Glutamatergic neuron (in vitro differentiated cells): Measurements from ENCODE around the gene DHX32. TPM values are rescaled to one million over a fixed set of nuclear protein-coding genes. Genes with fewer than 3 reads are reported as not detected.
"Not testable (repeated sequence)": the region's sequence is repeated elsewhere in the genome, so short reads cannot be mapped to it uniquely, and the experiment has no call there.

Source experiments
- DNase-seq: peaks from one replicate; pipeline ENCODE4 v3.0.0; 2022
- H3K27ac Mint-ChIP-seq: one replicate; pipeline ENCODE4 v1.8.0; 2020; ENCODE audit warnings: mild to moderate bottlenecking, mixed read lengths, inconsistent platforms; ENCODE audit not compliant: unreplicated experiment
- H3K27me3 Mint-ChIP-seq: one replicate; pipeline ENCODE4 v1.8.0; 2020; ENCODE audit warnings: mild to moderate bottlenecking, moderate library complexity, mixed read lengths, inconsistent platforms; ENCODE audit not compliant: unreplicated experiment
- H3K36me3 Mint-ChIP-seq: one replicate; pipeline ENCODE4 v1.8.0; 2020; ENCODE audit warnings: mild to moderate bottlenecking, mixed read lengths, inconsistent platforms; ENCODE audit not compliant: unreplicated experiment
- H3K4me1 Mint-ChIP-seq: one replicate; pipeline ENCODE4 v1.8.0; 2020; ENCODE audit warnings: mild to moderate bottlenecking, low read depth, mixed read lengths, inconsistent platforms; ENCODE audit not compliant: unreplicated experiment
- H3K4me3 Mint-ChIP-seq: one replicate; pipeline ENCODE4 v1.8.0; 2020; ENCODE audit warnings: mild to moderate bottlenecking, mixed read lengths, inconsistent platforms; ENCODE audit not compliant: unreplicated experiment
- H3K9me3 Mint-ChIP-seq: one replicate; pipeline ENCODE4 v1.8.0; 2020; ENCODE audit warnings: mild to moderate bottlenecking, moderate library complexity, mixed read lengths, inconsistent platforms; ENCODE audit not compliant: unreplicated experiment
- CTCF ChIP-seq: fragments of 200-600 bp; sonication (generic); IDR thresholded peaks from one replicate; pipeline ENCODE4 v1.5.0; 2021; ENCODE audit not compliant: partially characterized antibody, unreplicated experiment
- long read RNA-seq: library from polyadenylated mRNA; unstranded; transcript quantifications from one replicate; pipeline ENCODE4 v2.0.0, GENCODE V29; 2020; ENCODE audit not compliant: unreplicated experiment
- total RNA-seq: library from RNA; stranded (reverse); fragmentation: NEBNext Ultra II Directional; extraction: Animal tissue kit (Norgen Biotek cat#: 25700); gene quantifications from one replicate; pipeline ENCODE4 v1.2.1, GENCODE V29; 2021; ENCODE audit not compliant: unreplicated experiment

Gene DHX32
- total RNA-seq = 11.3 TPM
- long read RNA-seq, partial matches to known transcripts = 4 of 13 reads
- long read RNA-seq, other reads (novel, unspliced or antisense) = 9 of 13 reads

- no peak for DNase-seq
- H3K4me1 Mint-ChIP-seq = no peaks in the 10 kb centered on the region
- peaks cover 2% of the 10 kb centered on the region for H3K27me3 Mint-ChIP-seq
- H3K36me3 Mint-ChIP-seq = peaks cover 4% of the 10 kb centered on the region
- H3K4me3 Mint-ChIP-seq = no peak within 1 kb of the TSS
- no peak within 1 kb of the TSS for H3K27ac Mint-ChIP-seq
- no peak for TF ChIP-seq CTCF
- H3K9me3 Mint-ChIP-seq = no peaks in the 10 kb centered on the region
These were observed at the start of gene DHX32 for GRCh38 chr10:125881192-125881591. Gene DHX32 (minus strand): TSS chr10:125881292. CDS start chr10:125880824, 468 bp downstream.

GRCh38 chr10:125929618-125930017, 48.5 kb upstream of the DHX32 start:
- Mint-ChIP-seq H3K27me3 (no peaks in the 10 kb centered on the region), H3K27ac (no peak overlapping the region), H3K4me1 (no peaks in the 10 kb centered on the region), H3K4me3 (no peak overlapping the region), H3K9me3 (no peaks in the 10 kb centered on the region), H3K36me3 (no peaks in the 10 kb centered on the region)
- no peak for TF ChIP-seq CTCF
- DNase-seq = no peak

- H3K27me3 Mint-ChIP-seq = no peaks in the 10 kb centered on the region
- H3K36me3 Mint-ChIP-seq = no peaks in the 10 kb centered on the region
- no peaks in the 10 kb centered on the region for H3K9me3 Mint-ChIP-seq
- no peak for TF ChIP-seq CTCF
- H3K4me3 Mint-ChIP-seq = no peak overlapping the region
- H3K27ac Mint-ChIP-seq = no peak overlapping the region
- DNase-seq = no peak
- no peaks in the 10 kb centered on the region for H3K4me1 Mint-ChIP-seq
These were observed 48.0 kb upstream of the DHX32 start for GRCh38 chr10:125928928-125929585.

GRCh38 chr10:125927265-125927664, 46.2 kb upstream of the DHX32 start:
- not testable (repeated sequence) for H3K27me3 Mint-ChIP-seq

GRCh38 chr10:125926247-125926646, 45.2 kb upstream of the DHX32 start:
- no peak overlapping the region for H3K4me3 Mint-ChIP-seq
- H3K9me3 Mint-ChIP-seq = no peaks in the 10 kb centered on the region
- DNase-seq = no peak
- H3K4me1 Mint-ChIP-seq = no peaks in the 10 kb centered on the region
- no peaks in the 10 kb centered on the region for H3K36me3 Mint-ChIP-seq
- no peaks in the 10 kb centered on the region for H3K27me3 Mint-ChIP-seq
- no peak overlapping the region for H3K27ac Mint-ChIP-seq
- TF ChIP-seq CTCF = no peak

More at GRCh38 chr10:125927265-125927664, 46.2 kb upstream of the DHX32 start:
- not testable (repeated sequence) for H3K36me3 Mint-ChIP-seq, H3K4me1 Mint-ChIP-seq, H3K4me3 Mint-ChIP-seq, H3K27ac Mint-ChIP-seq, H3K9me3 Mint-ChIP-seq, DNase-seq
